Fibroblast of mammary gland (primary cell): ENCODE measurements around the gene CAMKMT.

ENCODE experiments used
- DNase-seq: peaks from one replicate; pipeline ENCODE4 v3.0.0-alpha.2; 2010; ENCODE audit warnings: low read depth
- H3K4me3 ChIP-seq: 2 replicates; pipeline ENCODE4 v1.5.1; 2011; ENCODE audit warnings: low read depth, mild to moderate bottlenecking, low read length, moderate library complexity; ENCODE audit not compliant: control insufficient read depth
- TF ChIP-seq, protein P1 (sequence below): conservative IDR thresholded peaks from 2 replicates; pipeline ENCODE4 v1.5.1; 2011; ENCODE audit warnings: low read depth, low read length, inconsistent platforms; ENCODE audit not compliant: control insufficient read depth, insufficient read depth

The CAMKMT gene

GRCh38 chr2:44679990-44680389 lies 318.2 kb downstream of the CAMKMT start:
- DNase-seq, result no peak
- no peak overlapping the region for H3K4me3 ChIP-seq
- TF ChIP-seq, protein P1, sequence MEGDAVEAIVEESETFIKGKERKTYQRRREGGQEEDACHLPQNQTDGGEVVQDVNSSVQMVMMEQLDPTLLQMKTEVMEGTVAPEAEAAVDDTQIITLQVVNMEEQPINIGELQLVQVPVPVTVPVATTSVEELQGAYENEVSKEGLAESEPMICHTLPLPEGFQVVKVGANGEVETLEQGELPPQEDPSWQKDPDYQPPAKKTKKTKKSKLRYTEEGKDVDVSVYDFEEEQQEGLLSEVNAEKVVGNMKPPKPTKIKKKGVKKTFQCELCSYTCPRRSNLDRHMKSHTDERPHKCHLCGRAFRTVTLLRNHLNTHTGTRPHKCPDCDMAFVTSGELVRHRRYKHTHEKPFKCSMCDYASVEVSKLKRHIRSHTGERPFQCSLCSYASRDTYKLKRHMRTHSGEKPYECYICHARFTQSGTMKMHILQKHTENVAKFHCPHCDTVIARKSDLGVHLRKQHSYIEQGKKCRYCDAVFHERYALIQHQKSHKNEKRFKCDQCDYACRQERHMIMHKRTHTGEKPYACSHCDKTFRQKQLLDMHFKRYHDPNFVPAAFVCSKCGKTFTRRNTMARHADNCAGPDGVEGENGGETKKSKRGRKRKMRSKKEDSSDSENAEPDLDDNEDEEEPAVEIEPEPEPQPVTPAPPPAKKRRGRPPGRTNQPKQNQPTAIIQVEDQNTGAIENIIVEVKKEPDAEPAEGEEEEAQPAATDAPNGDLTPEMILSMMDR, result no peak

DNA sequence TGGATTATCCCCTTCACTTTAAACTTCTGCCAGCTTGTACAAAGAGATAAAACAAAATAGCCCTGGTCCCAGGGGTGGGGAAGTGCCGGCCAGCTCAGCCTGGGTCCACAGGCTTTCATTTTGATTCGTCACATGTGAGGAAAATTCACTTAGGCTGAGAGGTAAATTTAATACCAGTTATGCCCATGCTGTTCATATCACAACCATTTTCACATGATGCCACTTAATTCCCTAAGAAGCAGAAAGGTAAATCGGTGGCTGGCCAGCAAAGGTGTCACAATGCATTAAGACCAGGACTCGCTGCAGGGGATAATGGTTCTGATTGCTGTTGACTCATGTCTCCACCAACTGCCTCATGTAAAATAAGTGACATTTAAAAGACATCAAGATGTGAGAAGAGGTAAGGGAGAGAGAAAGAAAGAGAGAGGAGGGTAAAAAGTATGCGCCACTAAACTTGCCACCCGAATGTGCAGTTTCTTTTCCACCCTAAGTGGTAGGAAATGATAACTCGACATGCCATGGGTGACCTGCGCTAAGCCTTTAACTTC lies 318.8 kb downstream of the CAMKMT start:
- H3K4me3 ChIP-seq, result no peak overlapping the region
- TF ChIP-seq, protein P1, result no peak
- DNase-seq, result no peak

- TF ChIP-seq, protein P1, result no peak
- no peak overlapping the region for H3K4me3 ChIP-seq
- DNase-seq, result no peak
Measured at GRCh38 chr2:44680983-44681531, 319.3 kb downstream of the CAMKMT start.

DNA sequence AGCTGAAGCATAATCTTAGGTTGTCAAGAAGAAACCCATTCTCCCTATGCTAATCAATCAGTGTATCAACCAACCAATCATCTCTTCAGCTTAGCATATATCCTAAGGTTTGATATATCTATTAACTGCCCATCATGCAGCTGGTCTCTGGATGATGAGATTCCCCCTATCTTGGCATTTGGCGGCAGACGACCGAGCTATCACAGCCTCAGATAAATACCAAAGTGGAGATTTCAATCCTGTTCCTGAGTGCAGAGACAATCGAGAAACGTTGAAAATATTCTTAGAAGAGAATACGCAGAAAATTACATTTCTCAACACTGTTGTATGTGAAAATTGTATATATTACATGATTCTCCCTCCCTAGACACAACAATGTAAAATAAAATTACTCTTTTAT lies 320.7 kb downstream of the CAMKMT start:
- H3K4me3 ChIP-seq, result no peak overlapping the region
- DNase-seq, result no peak

GRCh38 chr2:44684559-44684958 lies 322.8 kb downstream of the CAMKMT start:
- TF ChIP-seq, protein P1, result no peak
- no peak for DNase-seq
- H3K4me3 ChIP-seq, result no peak overlapping the region

More for the DNA sequence above, 320.7 kb downstream of the CAMKMT start:
- TF ChIP-seq, protein P1, result no peak

- H3K4me3 ChIP-seq, result no peak overlapping the region
- peak; percentile 76 for DNase-seq
- TF ChIP-seq, protein P1, result no peak
Measured at GRCh38 chr2:44686561-44686960, 324.8 kb downstream of the CAMKMT start.
